ENCODE data around the gene IFT81. TPM values are rescaled to one million over a fixed set of nuclear protein-coding genes. Genes with fewer than 3 reads are reported as not detected.
"Not testable (repeated sequence)": the region's sequence is repeated elsewhere in the genome, so short reads cannot be mapped to it uniquely, and the experiment has no call there.

Gene IFT81
- total RNA-seq, 2 experiments from 2014 or later: 1.7 to 2.2 TPM

DNA sequence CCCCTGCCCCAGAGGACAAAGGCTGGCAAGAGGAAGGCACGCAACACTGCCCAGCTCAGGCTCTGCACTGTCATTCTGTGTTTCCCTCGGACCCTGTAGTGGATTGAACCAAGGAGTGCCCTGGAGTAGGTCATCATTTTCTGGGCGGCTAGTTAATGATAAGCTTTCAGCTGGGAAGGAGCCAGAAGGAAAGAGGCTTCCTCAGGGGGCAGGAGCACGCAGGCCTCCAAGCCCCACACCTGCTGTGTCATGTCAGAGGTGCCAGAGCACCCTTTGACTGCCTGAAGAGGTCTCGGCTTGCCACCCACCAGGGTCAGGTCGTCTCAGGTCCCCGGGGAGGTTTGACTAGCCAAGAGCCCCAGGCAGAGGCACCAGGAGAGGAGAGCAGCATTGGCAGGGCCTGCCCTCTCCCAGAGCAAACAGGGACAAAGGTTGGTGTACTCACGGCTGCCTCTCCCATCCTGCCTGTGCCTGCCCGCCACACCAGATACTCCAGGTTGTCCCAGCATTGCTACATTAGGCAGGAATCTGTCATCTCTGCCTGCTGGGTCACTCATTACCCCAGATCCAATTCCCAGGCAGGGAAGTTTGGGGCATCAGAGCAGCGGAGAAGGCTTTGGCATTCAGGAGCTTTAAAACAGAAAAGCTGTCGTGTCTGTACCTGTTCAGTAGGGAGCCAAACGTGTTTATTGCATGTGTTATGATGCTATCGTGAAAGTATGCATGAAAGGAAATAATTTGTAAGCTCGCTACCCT is 123.4 kb downstream of the IFT81 start:
- Mint-ChIP-seq H3K9me3 (no peaks in the 10 kb centered on the region), H3K4me3 (no peak overlapping the region), H3K36me3 (ENCODE audit: low read depth) (no peaks in the 10 kb centered on the region), H3K4me1 (ENCODE audit: low read depth) (no peaks in the 10 kb centered on the region), H3K27ac (no peak overlapping the region), H3K27me3 (ENCODE audit: low read depth) (no peaks in the 10 kb centered on the region)
- DNase-seq: no peak
- CTCF ChIA-PET: no interaction called here
- intact Hi-C loops (cut with micrococcal nuclease): no loop called here

DNA sequence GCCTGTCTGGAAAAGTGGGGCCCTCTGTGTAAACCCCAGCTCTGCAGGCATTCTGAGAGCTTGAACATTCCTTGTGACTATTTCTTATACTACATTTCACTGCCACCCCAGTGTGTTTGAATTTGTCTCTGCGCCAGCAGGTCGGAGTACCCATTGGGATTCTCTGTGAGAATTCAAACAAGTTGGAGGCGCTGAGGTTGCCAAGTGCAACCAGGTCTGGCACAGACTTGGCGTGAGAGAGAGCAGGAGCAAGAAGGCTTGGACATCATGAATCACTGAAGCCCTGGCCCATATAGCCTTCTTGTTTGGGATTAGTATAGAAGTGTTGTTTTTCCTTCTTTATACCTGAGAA is 123.9 kb downstream of the IFT81 start:
- no peak overlapping the region for H3K27ac Mint-ChIP-seq
- DNase-seq: no peak
- no peaks in the 10 kb centered on the region for H3K36me3 Mint-ChIP-seq (ENCODE audit: low read depth)
- no peaks in the 10 kb centered on the region for H3K4me1 Mint-ChIP-seq (ENCODE audit: low read depth)
- no peaks in the 10 kb centered on the region for H3K9me3 Mint-ChIP-seq
- H3K4me3 Mint-ChIP-seq: no peak overlapping the region
- intact Hi-C loops (cut with micrococcal nuclease): no loop called here
- no peaks in the 10 kb centered on the region for H3K27me3 Mint-ChIP-seq (ENCODE audit: low read depth)
- CTCF ChIA-PET: no interaction called here

DNA sequence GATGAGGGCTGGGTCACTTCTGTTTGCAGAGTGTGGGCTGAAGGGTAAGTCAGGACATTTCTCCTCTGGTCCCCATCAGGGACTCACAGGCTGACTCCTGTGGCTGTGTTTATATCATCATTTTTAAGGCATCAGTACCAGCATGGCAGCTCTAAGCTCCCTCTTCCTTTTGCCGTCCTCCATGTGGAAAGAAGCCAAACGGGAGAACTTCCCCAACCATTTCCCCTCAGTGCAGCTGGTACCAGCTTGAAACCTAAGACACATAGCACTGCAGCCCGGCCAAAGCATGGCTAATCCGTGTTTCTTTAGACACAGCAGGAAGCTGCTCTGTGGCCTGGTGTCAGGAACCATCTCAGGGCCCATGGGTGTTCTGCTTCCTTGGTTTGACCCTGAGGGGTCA is 124.9 kb downstream of the IFT81 start:
- CTCF ChIA-PET: interaction anchor here (0.8 kb wide), 1 partner anchor 31 kb away, joined by 3 read pairs; no protein-coding TSS in a partner anchor
- Mint-ChIP-seq H3K27ac (no peak overlapping the region), H3K4me1 (ENCODE audit: low read depth) (no peaks in the 10 kb centered on the region), H3K4me3 (no peak overlapping the region), H3K27me3 (ENCODE audit: low read depth) (no peaks in the 10 kb centered on the region), H3K9me3 (no peaks in the 10 kb centered on the region), H3K36me3 (ENCODE audit: low read depth) (no peaks in the 10 kb centered on the region)
- intact Hi-C loops (cut with micrococcal nuclease): no loop called here
- no peak for DNase-seq

DNA sequence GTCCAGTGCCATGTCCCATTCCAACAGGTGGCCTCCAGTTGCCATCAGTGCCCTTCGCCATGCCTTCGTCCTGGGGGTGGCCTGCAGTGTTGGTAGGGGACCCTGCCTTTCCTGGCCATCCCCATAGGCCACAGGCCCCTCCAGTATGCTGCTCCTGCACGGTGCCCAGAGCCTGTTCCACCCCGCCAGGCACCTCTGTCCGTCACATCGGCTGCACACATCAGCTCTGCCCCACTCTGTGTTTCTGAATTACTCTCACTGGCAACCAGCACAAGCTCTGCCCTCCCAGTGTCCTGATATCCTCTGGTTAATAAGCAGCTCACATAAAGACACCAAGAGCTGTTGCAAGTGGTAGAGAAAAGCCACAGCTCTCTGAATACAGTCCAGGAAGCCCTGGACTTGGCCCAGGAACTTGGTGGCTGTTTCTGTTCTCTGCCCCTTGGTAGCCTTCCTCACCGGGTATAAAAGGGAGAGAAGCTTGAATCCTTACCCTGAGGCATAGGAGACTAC is 125.6 kb downstream of the IFT81 start:
- intact Hi-C loops (cut with micrococcal nuclease): no loop called here
- CTCF ChIA-PET: no interaction called here
- H3K4me1 Mint-ChIP-seq (ENCODE audit: low read depth): no peaks in the 10 kb centered on the region
- no peaks in the 10 kb centered on the region for H3K27me3 Mint-ChIP-seq (ENCODE audit: low read depth)
- H3K9me3 Mint-ChIP-seq: no peaks in the 10 kb centered on the region
- H3K4me3 Mint-ChIP-seq: no peak overlapping the region
- H3K36me3 Mint-ChIP-seq (ENCODE audit: low read depth): no peaks in the 10 kb centered on the region
- H3K27ac Mint-ChIP-seq: no peak overlapping the region
- no peak for DNase-seq

DNA sequence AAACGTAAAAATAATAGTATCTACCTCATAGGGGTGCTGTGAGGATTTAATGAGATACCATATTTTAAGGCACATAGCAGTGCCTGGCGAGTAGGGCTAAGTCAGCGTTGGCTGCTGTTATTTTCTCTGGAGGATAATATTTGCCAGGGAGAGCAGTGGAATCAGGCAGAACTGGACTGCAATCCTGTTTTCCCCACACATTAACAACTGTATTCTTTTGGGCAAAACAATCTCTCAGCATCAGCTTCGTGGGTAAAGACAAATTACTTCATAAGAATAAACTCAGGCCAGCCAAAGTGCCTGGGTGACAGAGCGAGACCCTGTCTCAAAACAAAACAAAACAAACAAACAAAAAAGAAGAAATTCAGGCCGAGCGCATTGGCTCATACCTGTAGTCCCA is 127.2 kb downstream of the IFT81 start:
- Mint-ChIP-seq H3K27me3 (ENCODE audit: low read depth) (no peaks in the 10 kb centered on the region), H3K4me3 (no peak overlapping the region), H3K9me3 (no peaks in the 10 kb centered on the region), H3K4me1 (ENCODE audit: low read depth) (no peaks in the 10 kb centered on the region), H3K36me3 (ENCODE audit: low read depth) (no peaks in the 10 kb centered on the region), H3K27ac (no peak overlapping the region)
- CTCF ChIA-PET: interaction anchor here (0.7 kb wide), 1 partner anchor 222 kb away, joined by 3 read pairs; no protein-coding TSS in a partner anchor
- intact Hi-C loops (cut with micrococcal nuclease): no loop called here
- no peak for DNase-seq

DNA sequence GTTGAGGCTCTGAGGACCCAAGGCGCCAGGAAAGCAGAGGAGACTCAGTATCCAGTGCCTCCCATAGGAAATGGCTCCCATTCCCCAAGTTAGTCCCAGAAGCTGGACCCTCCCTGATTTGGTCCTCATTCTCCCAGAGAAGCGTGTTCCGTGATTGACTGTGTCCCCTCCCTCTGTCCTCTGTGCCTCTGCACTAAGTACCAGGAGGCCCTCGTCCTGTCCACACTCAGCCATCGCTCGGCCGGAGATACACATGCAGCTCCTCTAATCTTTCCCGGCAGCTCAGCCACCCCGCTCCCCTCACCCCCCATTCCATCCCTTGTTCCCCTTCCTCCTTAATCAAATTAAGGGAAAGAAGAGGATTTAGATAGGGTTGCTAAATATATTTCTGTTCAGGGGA is 128.6 kb downstream of the IFT81 start:
- no peaks in the 10 kb centered on the region for H3K36me3 Mint-ChIP-seq (ENCODE audit: low read depth)
- no peak for DNase-seq
- no peaks in the 10 kb centered on the region for H3K4me1 Mint-ChIP-seq (ENCODE audit: low read depth)
- H3K27ac Mint-ChIP-seq: no peak overlapping the region
- no peak overlapping the region for H3K4me3 Mint-ChIP-seq
- CTCF ChIA-PET: interaction anchor here (0.5 kb wide), 1 partner anchor 825 kb away, joined by 3 read pairs; no protein-coding TSS in a partner anchor
- no peaks in the 10 kb centered on the region for H3K27me3 Mint-ChIP-seq (ENCODE audit: low read depth)
- intact Hi-C loops (cut with micrococcal nuclease): no loop called here
- no peaks in the 10 kb centered on the region for H3K9me3 Mint-ChIP-seq

DNA sequence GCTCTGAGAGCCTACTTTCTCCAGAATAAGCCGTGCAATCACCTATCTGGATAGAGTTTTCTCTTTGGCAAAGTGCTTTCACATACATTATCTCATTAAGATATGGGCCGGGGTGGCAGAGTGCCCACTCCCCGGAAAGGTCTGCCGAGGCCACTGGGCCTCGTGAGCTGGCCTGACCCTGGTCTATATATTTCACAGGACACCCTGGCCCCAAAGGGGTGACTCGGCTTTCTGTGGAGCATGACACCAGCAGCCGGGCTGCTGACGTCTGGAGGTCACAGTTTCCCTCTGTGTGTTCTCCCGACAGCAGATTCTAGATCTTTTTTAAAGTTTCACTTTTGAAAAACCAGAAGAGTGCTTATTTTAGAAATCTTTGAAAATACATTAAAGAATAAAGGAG is 129.0 kb downstream of the IFT81 start:
- DNase-seq: no peak
- Mint-ChIP-seq H3K27me3 (ENCODE audit: low read depth) (no peaks in the 10 kb centered on the region), H3K9me3 (no peaks in the 10 kb centered on the region), H3K4me1 (ENCODE audit: low read depth) (no peaks in the 10 kb centered on the region), H3K27ac (no peak overlapping the region), H3K4me3 (no peak overlapping the region), H3K36me3 (ENCODE audit: low read depth) (no peaks in the 10 kb centered on the region)
- intact Hi-C loops (cut with micrococcal nuclease): no loop called here
- CTCF ChIA-PET: no interaction called here

DNA sequence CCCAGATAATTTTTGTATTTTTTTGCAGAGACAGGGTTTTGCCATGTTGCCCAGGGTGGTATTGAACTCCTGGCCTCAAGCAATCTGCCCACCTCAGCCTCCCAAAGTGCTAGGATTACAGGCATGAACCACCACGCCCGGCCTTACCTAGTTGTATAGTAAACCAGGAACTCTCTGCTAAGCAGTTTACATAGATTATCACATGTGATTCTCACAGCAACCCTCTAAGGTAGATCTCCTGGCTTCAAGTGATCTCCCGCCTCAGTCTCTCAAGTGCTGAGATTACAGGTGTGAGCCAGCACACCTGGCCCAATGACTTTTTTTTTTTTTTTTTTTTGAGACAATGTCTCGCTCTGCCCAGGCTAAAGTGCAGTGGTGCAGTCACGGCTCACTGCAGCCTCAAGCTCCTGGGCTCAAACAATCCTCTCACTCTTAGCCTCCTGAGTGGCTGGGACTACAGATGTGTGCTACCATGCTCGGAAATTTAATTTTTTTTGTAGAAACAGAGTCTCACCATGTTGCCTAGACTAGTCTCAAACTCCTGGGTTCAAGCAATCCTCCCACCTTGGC is 130.9 kb downstream of the IFT81 start:
- Mint-ChIP-seq H3K27me3 (ENCODE audit: low read depth) (no peaks in the 10 kb centered on the region), H3K36me3 (ENCODE audit: low read depth) (no peaks in the 10 kb centered on the region), H3K27ac (no peak overlapping the region), H3K9me3 (no peaks in the 10 kb centered on the region), H3K4me1 (ENCODE audit: low read depth) (no peaks in the 10 kb centered on the region), H3K4me3 (no peak overlapping the region)
- CTCF ChIA-PET: interaction anchor here (1.2 kb wide), 1 partner anchor 176 kb away, joined by 12 read pairs; no protein-coding TSS in a partner anchor
- intact Hi-C loops (cut with micrococcal nuclease): no loop called here
- DNase-seq: no peak

DNA sequence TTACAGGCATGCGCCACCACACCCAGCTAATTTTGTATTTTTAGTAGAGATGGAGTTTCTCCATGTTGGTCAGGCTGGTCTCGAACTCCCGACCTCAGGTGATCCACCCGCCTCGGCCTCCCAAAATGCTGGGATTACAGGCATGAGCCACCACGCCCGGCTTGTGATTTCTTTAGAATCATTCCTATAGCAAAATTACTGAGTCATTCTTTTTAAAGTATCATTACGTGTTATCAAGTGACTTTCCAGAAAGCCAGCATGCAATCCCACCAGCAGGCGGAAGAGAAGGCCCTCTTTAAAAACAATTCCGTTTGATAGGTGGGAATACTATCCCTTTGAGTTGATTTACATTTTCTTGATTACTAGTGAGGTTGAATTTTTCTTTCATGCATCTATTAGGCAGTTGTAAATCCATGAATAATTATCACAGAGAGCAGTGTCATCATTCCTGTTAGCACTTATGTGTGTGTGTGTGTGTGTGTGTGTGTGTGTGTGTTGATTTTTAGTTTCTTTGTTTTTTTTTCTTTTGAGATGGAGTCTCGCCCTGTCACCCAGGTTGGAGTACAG is 131.8 kb downstream of the IFT81 start:
- H3K9me3 Mint-ChIP-seq; CTCF ChIA-PET; DNase-seq; intact Hi-C loops (cut with micrococcal nuclease); H3K27me3 Mint-ChIP-seq (ENCODE audit: low read depth); H3K4me3 Mint-ChIP-seq; H3K27ac Mint-ChIP-seq; H3K4me1 Mint-ChIP-seq (ENCODE audit: low read depth); H3K36me3 Mint-ChIP-seq (ENCODE audit: low read depth): not testable (repeated sequence)

DNA sequence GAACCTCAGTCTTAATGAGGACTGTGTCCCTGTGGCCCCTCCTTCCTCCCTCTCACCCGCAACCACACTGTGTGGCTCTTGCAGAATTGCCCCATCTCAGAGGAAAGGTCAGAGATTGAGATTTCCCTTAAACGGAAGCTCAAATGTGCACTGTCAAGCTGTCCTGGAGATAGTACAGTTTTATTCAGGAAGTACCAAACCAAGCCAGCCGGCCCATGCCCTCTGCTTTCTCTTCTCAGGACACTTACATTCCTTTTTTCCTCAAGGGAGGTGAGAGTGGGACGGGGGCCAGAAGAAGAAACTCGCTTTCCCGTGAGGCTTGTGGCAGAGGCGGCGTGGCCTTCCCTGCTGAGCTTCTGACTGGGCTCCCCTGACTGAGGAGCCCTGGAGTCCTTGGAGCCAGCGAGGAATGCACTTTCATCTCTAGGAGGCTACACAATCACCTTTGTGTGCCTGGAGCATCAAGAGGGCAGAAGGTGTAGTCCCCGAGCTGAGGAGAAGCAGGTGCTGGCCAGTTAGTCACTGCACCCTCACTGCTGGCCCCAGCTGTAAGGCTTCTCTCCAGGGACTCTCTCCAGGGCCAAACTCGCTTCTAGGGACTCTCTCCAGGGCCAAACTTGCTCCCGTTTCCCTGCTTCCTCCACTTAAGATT is 132.7 kb downstream of the IFT81 start:
- Mint-ChIP-seq H3K27ac (no peak overlapping the region), H3K4me3 (no peak overlapping the region), H3K9me3 (no peaks in the 10 kb centered on the region), H3K27me3 (ENCODE audit: low read depth) (no peaks in the 10 kb centered on the region), H3K36me3 (ENCODE audit: low read depth) (no peaks in the 10 kb centered on the region), H3K4me1 (ENCODE audit: low read depth) (no peaks in the 10 kb centered on the region)
- CTCF ChIA-PET: interaction anchor here (0.9 to 1.3 kb wide), 2 partner anchors 13 to 156 kb away, joined by 3 to 4 read pairs; no protein-coding TSS in a partner anchor
- intact Hi-C loops (cut with micrococcal nuclease): no loop called here
- no peak for DNase-seq

DNA sequence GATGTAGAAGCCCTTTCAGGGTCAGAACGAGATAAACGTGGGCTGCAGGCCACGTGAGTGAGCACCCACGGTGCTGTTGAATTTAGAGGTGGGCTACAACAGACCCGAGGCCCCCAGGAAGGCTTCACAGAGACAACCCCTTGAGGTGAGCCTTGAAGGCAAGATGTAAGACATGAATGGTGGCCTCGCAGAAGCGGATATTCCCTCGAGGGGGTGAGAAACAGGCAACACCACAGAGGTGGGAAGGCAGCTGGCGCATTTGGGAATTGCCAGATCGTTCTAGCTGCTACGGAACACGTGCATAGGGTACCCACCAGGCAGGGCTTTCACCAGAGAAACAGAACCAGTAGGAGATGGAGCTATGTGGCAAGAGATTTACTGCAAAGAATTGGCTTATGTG is 134.3 kb downstream of the IFT81 start:
- H3K27ac Mint-ChIP-seq: no peak overlapping the region
- intact Hi-C loops (cut with micrococcal nuclease): no loop called here
- CTCF ChIA-PET: interaction anchor here (0.6 kb wide), 1 partner anchor 167 kb away, joined by 3 read pairs; no protein-coding TSS in a partner anchor
- H3K4me3 Mint-ChIP-seq: no peak overlapping the region
- H3K27me3 Mint-ChIP-seq (ENCODE audit: low read depth): no peaks in the 10 kb centered on the region
- no peaks in the 10 kb centered on the region for H3K4me1 Mint-ChIP-seq (ENCODE audit: low read depth)
- H3K36me3 Mint-ChIP-seq (ENCODE audit: low read depth): no peaks in the 10 kb centered on the region
- H3K9me3 Mint-ChIP-seq: no peaks in the 10 kb centered on the region
- DNase-seq: no peak

All from activated naive CD4-positive, alpha-beta T cell treated with anti-CD3 and anti-CD28 coated beads for 36 hours (primary cell).